ENCODE data around the gene TCEAL4.

Gene TCEAL4

GRCh38 chrX:103607364-103608305 lies 22.3 kb downstream of the TCEAL4 start, which contains the start of gene TCEAL3:
Gene TCEAL3 (plus strand): TSS chrX:103607963. CDS start chrX:103609065, 1,102 bp downstream.
- peak within 1 kb of the TSS; percentile 40; the same call in 1 of the 2 replicates for H3K27ac ChIP-seq

DNA sequence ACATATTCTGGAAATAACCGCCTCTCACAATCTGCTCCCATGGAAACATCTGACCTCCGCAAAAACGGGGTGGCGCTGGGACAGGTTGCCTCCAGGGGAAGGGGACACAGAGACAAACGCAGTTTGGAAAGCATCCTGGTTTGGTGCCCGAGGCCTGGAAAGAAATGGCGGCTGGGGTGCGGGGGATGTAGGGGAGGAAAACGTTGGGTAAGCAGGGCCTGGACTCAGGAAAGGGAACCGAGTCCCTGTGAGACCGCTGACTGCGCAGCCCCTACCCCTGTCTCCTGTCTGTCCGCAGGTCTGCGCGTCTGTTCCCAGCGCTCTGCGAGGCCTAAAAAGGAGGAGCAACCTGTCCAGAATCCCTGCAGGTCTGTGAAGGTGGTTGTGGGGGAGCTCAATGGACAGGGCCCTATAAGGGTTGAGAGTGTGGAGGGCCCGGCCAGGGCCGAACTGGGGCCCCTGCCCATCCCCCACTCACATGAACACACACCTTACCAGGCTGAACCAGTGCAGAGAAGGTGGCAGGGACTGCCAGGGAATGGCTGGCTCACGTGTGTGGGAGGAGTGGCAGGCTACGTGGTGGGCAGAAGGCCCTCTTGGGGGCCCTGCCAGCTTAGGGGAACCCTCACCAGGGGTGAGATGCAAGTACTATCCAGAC lies 23.1 kb downstream of the TCEAL4 start:
- peak overlapping the region; percentile 40; the same call in 1 of the 2 replicates for H3K27ac ChIP-seq
- TF ChIP-seq, protein P1, sequence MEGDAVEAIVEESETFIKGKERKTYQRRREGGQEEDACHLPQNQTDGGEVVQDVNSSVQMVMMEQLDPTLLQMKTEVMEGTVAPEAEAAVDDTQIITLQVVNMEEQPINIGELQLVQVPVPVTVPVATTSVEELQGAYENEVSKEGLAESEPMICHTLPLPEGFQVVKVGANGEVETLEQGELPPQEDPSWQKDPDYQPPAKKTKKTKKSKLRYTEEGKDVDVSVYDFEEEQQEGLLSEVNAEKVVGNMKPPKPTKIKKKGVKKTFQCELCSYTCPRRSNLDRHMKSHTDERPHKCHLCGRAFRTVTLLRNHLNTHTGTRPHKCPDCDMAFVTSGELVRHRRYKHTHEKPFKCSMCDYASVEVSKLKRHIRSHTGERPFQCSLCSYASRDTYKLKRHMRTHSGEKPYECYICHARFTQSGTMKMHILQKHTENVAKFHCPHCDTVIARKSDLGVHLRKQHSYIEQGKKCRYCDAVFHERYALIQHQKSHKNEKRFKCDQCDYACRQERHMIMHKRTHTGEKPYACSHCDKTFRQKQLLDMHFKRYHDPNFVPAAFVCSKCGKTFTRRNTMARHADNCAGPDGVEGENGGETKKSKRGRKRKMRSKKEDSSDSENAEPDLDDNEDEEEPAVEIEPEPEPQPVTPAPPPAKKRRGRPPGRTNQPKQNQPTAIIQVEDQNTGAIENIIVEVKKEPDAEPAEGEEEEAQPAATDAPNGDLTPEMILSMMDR (conservative IDR thresholded peaks at IDR 0.05), result no peak

More at GRCh38 chrX:103607364-103608305, 22.3 kb downstream of the TCEAL4 start, which contains the start of gene TCEAL3:
- TF ChIP-seq, protein P1 (conservative IDR thresholded peaks at IDR 0.05), result no peak

GRCh38 chrX:103610282-103610681 lies 25.0 kb downstream of the TCEAL4 start:
- no peak overlapping the region for H3K27ac ChIP-seq
- TF ChIP-seq, protein P1 (conservative IDR thresholded peaks at IDR 0.05), result no peak

DNA sequence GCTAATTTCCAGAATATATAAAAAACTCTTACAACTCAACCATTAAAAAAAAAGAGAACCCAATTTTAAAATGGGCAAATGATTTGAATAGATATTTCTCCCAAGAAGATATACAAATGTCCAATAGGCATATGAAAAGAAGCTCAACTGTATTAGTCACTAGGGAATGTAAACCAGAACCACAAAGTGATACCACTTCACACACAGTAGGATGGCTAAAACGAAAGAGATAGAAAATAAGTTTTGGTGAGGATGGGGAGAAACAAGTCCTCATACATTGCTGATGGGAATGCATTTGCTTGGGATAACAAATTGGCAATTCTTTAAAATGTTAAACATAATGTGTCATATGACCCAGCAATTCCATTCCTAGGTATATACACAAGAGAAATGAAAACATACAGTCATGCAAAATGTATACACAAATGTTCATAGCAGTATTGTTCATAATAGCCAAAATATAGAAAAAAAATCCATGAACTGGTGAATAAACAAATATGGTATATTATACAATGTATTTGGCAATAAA lies 28.1 kb downstream of the TCEAL4 start:
- TF ChIP-seq, protein P1 (conservative IDR thresholded peaks at IDR 0.05), result no peak

DNA sequence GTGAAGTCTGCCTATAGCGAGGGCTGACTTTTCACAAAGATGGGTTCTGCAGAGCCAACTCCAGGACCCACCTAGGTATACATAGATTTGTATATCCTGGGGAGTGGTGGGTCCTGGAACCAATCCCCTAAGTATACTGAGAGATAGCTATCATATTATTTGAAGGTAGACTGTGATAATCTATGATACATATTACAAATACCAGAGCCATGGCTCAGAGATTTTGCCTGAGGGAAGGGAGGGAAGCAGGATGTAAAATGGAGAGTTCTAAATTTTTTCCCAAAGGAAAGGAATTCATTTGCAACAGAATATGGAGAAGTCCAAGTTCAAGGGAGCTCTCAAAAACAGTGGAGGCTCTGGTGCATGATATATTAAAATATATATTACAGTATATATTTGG lies 29.7 kb downstream of the TCEAL4 start:
- TF ChIP-seq, protein P1 (conservative IDR thresholded peaks at IDR 0.05), result no peak
- no peak overlapping the region for H3K27ac ChIP-seq

More for the DNA sequence above, 28.1 kb downstream of the TCEAL4 start:
- H3K27ac ChIP-seq, result no peak overlapping the region

DNA sequence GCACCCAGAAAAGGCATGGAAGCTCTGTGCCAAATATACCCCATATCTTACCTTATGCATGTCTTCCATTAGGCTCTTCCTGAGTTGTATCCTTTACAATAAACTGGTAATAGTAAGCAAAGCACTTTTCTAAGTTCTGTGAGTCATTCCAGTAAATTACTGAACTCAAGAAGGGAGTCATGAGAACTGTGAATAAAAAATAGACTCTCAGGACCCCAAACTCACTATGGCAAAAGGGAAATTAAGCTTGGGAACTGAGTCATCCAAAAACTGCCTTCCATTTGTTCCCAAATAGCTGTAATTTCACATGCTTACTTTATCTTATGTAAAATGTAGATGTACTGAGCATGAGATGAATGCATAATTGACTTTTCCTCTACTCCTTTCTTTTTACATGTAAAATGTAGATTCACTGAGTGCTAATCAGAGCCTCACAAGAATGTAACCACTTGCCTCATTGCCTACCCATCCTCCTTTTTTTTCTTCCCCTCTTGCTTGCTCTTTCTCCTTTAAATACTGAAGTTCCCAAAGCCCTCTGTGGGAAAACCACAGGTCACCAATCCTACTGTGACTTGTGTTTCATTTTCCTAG lies 30.6 kb downstream of the TCEAL4 start:
- TF ChIP-seq, protein P1 (conservative IDR thresholded peaks at IDR 0.05), result no peak
- H3K27ac ChIP-seq, result no peak overlapping the region
